Measurements from ENCODE around the gene RPRD1A.

Gene RPRD1A

DNA sequence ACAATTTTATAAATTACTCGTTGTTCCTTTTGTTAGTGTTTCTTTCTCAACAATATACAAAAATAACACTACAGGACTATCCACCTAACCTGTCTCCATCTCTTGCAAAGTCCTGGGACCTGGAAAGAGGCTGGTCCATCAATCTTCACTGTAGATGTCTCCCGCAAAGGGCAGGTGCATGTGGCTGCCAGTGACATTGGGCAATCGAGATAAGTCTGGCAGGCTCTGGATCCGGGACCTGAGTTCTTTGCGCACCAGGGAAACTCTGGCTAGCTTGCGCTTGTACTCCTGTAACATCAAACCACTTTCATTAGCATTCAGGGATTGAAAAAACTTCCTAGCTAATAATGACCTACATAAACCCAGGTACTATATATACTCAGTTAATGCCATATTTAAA is 74.3 kb downstream of the RPRD1A start:
- Histone ChIP-seq H2AFZ (ENCODE audit: low read depth, low read length, severe bottlenecking) (no peak overlapping the region), H3K9me2 (replicated peaks; ENCODE audit: insufficient read depth, low read length) (no peaks in the 10 kb centered on the region), H3K9me3 (ENCODE audit: insufficient read depth, low read length) (no peaks in the 10 kb centered on the region), H3K4me2 (ENCODE audit: low read depth, low read length, poor library complexity, severe bottlenecking) (no peak overlapping the region), H3K27ac (ENCODE audit: low read depth, low read length) (no peak overlapping the region), H3K27me3 (ENCODE audit: low read length) (no peaks in the 10 kb centered on the region), H4K20me1 (ENCODE audit: low read depth, low read length) (no peaks in the 10 kb centered on the region), H3F3A (ENCODE audit: insufficient read depth) (no peaks in the 10 kb centered on the region), H3K36me3 (ENCODE audit: low read length) (peaks cover 12% of the 10 kb centered on the region; the same call in 1 of the 2 replicates), H3K9ac (ENCODE audit: low read length) (no peak overlapping the region), H3K4me3 (ENCODE audit: insufficient read depth, low read length, poor library complexity, severe bottlenecking) (no peak overlapping the region), H3K79me2 (ENCODE audit: insufficient read depth, low read length) (no peaks in the 10 kb centered on the region)
- TF ChIP-seq CTCF (IDR thresholded peaks at IDR 0.05; ENCODE audit: insufficient read depth, low read length, poor library complexity, severe bottlenecking) = no peak
- TF ChIP-seq EZH2phosphoT487 (conservative IDR thresholded peaks at IDR 0.05; ENCODE audit: low read length) = no peak

GRCh38 chr18:35991696-35992095 is 75.7 kb downstream of the RPRD1A start:
- H3K79me2 ChIP-seq (ENCODE audit: insufficient read depth, low read length) = no peaks in the 10 kb centered on the region
- H3K4me3 ChIP-seq (ENCODE audit: insufficient read depth, low read length, poor library complexity, severe bottlenecking) = no peak overlapping the region
- no peak overlapping the region for H3K9ac ChIP-seq (ENCODE audit: low read length)
- no peak overlapping the region for H3K4me2 ChIP-seq (ENCODE audit: low read depth, low read length, poor library complexity, severe bottlenecking)
- no peaks in the 10 kb centered on the region for H3K27me3 ChIP-seq (ENCODE audit: low read length)
- no peaks in the 10 kb centered on the region for H3F3A ChIP-seq (ENCODE audit: insufficient read depth)
- no peaks in the 10 kb centered on the region for H4K20me1 ChIP-seq (ENCODE audit: low read depth, low read length)
- TF ChIP-seq EZH2phosphoT487 (conservative IDR thresholded peaks at IDR 0.05; ENCODE audit: low read length) (no peak), CTCF (IDR thresholded peaks at IDR 0.05; ENCODE audit: insufficient read depth, low read length, poor library complexity, severe bottlenecking) (no peak)
- no peaks in the 10 kb centered on the region for H3K9me3 ChIP-seq (ENCODE audit: insufficient read depth, low read length)
- no peak overlapping the region for H2AFZ ChIP-seq (ENCODE audit: low read depth, low read length, severe bottlenecking)
- no peaks in the 10 kb centered on the region for H3K9me2 ChIP-seq (replicated peaks; ENCODE audit: insufficient read depth, low read length)
- no peak overlapping the region for H3K27ac ChIP-seq (ENCODE audit: low read depth, low read length)
- peaks cover 12% of the 10 kb centered on the region; the same call in 1 of the 2 replicates for H3K36me3 ChIP-seq (ENCODE audit: low read length)

GRCh38 chr18:35983818-35984217 is 83.5 kb downstream of the RPRD1A start:
- Histone ChIP-seq H3K9ac (ENCODE audit: low read length) (no peak overlapping the region), H3F3A (ENCODE audit: insufficient read depth) (no peaks in the 10 kb centered on the region), H3K4me2 (ENCODE audit: low read depth, low read length, poor library complexity, severe bottlenecking) (no peak overlapping the region), H3K27ac (ENCODE audit: low read depth, low read length) (no peak overlapping the region), H3K36me3 (ENCODE audit: low read length) (peaks cover 14% of the 10 kb centered on the region; the same call in 1 of the 2 replicates), H3K79me2 (ENCODE audit: insufficient read depth, low read length) (no peaks in the 10 kb centered on the region), H3K9me3 (ENCODE audit: insufficient read depth, low read length) (no peaks in the 10 kb centered on the region), H4K20me1 (ENCODE audit: low read depth, low read length) (no peaks in the 10 kb centered on the region), H3K4me3 (ENCODE audit: insufficient read depth, low read length, poor library complexity, severe bottlenecking) (no peak overlapping the region), H3K9me2 (replicated peaks; ENCODE audit: insufficient read depth, low read length) (no peaks in the 10 kb centered on the region), H3K27me3 (ENCODE audit: low read length) (no peaks in the 10 kb centered on the region), H2AFZ (ENCODE audit: low read depth, low read length, severe bottlenecking) (no peak overlapping the region)
- no peak for TF ChIP-seq CTCF (IDR thresholded peaks at IDR 0.05; ENCODE audit: insufficient read depth, low read length, poor library complexity, severe bottlenecking)
- no peak for TF ChIP-seq EZH2phosphoT487 (conservative IDR thresholded peaks at IDR 0.05; ENCODE audit: low read length)
